Dedifferentiated amniotic fluid mesenchymal stem cell (primary cell): ENCODE data around the gene COL18A1.

Source experiments
- DNase-seq: peaks from one replicate; pipeline ENCODE4 v3.0.0-alpha.2; 2016; ENCODE audit errors: extremely low spot score

COL18A1 gene

DNA sequence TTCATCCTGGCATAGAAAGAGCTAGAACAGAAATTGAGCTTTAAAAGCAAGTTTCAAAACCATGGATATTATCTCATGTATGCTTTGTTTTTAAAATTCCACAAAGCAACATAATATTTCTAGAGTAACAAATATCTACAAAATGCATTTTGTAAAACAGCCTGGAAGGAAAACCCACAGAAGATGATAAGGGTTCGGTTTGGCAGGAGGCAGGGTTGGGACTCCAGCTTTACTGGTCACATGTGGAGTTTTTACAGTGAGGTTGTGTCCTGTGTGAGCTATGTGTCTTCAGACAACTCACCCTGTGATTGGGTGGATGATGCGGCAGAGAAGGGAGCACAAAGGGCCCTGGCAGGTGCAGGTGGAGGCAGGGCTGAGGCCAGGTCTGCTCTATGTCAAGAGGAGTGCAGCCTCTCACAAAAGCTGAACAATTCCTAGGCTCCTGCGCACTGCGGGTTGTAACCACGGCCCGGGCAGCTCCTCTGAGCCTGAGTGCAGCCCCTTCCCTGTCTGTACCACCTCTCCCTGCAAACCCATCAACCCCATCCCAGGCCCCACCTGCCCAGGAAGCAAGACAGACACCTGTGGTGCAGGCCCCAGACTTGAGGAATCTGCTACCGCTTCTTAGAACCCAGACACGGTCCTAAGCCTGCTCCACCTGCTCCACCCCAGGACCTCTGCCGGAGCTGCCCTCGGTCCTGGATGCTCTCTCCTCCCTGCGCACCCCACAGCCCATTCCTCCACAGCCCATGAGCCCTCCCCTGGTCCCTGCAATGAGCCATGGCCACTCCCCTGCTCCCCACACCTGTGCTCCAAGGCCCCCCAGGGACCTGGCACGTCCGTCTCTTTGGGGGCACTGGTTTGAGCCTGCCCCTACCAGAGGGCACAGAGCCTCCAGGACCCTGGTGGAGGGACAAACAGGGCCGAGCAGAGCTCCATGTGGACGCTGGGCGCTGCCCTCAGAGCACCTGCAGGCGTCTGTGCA, 2.8 kb upstream of the COL18A1 start:
- DNase-seq = no peak

DNA sequence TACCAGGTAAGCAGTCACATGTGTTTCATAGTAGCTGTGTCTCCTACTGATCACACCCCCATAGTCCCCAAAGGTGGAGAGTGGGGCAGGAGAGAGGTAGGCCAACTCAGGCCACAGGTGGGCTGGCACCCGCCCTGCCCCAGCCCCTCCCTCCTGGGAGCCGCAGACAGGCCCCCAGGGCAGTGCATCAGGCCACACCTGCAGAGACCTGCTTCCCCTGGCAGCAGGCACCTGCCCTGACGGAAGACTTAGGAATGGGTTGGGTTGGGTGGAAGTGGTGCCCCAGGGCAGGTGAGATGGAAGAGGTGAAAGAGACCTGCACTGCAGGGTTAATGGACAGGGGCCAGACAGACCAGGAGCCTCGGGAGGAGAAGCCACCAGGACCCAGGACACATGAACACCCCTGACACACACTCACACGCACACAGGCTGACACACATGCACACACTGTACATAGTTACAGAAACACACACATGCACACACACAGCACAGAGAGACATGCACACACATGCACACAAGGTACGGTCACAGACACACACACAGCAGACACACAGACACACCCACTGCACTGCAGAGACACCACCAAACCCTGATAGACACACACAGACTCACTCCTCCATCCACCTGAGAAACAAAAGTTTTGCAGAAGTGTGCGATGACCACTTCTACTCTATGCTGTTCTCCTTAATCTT, 1.7 kb upstream of the COL18A1 start:
- DNase-seq = no peak

DNA sequence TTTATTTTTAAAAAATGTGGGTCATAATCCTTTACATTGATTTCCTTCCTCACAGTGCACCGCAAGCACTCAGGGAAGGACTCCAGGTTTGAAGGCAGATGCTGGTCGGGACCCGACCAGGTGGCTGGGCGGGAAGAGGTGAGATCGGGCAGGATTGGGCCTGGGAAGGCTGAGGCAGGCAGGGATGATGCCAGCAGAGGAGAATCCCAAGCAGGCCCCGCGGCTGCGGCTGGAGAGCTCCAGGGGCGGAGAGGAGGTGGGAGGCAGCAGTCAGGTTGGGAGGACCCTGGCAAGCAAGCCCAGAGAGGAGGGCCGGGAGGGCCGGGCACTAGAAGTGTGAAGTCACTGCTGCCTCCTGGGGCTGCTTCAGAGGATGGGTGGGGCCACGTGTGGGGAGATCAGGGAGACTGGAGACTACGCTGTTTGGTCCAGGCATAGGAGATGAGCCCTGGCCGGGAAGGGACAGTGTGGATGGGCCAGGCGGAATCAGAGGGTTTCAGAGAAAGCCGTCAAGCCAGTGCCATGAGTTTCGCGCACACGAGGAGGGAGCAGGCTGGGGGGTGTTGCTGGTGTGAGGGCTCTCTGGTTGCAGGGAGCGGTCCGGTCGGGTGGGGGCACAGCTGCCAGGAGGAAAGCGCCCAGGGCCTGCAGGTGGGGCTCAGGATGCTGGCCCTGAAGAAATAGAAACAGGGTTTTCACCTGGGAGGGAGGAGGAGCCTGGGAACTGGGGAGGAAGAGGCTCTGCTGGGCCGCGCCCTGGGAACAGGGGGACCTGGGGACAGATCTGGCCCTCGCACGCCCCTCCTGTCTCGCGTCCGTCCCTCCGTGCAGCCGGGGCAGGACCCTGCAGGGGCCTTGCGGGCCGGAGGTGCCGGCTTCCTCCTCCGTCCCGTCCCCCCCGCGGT, 888 bp upstream of the COL18A1 start:
- no peak for DNase-seq

DNA sequence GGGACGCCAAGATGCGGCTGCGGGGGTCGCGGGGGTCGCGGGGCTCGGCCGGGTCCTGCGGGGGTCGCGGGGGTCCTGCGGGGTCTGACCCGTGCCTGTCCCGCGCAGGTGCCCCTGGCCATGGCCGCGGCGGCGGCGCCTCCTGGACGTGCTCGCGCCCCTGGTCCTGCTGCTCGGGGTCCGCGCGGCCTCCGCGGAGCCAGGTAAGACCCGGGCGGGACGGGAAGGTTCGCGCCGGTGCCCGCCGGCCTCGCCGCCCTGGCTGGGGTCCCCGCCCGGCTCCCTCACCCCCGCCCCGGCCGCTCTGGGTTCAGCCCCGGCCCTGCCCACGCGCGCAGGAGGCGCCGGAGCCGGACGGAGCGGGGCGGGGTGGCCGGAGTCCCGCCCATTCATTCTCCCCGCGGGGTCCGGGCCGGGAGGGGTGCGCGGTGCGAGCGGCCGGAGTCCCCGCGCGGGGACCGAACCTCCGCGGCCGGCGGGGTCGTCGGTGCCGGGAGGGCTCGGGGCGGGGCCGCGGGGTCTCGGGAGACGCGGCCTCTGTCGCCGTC, 380 bp downstream of the COL18A1 start:
- DNase-seq = no peak

DNA sequence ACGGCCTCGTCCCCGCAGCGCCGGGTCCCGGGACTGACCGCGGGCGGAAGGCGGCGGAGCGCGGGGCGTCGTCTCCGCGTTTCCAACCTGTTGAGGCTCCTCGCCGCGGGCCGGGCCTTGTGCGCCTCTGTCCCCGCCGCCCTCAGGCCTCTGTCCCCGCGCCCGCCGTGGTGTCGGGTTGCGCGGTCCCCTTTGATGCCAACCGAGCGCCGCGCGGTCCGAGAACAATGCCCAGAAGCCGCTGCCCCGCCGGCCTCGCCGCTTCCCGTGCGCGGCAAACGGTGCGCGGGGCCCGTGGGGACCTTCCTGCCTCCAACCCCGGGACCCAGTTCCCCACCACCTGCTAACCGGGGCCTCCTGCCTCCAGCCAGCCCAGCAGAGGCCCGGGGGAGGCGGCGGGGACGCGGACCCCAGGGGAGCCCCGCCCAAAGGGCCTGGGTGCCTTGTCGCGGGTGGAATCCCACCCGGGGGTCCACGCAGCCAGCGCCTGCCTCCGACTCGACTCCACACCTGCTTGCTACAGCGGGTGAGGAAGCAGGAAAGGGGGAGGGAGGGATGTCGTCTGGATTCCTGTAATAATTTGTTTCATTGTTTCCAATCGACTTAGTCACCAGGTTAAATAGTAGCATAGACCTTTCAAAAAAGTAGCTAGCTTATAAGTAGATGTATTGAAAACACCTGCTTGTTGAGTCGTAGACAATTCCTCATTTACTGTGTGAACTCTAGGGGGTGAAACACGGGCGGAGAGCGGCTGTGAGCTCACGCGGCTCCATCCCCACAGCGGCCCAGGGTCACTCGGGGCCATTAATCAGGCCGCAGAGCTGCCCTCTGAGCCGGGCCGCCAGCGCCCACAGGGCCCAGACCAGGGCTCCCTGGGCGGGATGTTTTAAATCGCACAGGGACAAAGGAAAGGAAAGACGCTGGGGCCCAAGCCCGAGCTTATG, 1.1 kb downstream of the COL18A1 start:
- DNase-seq = no peak

DNA sequence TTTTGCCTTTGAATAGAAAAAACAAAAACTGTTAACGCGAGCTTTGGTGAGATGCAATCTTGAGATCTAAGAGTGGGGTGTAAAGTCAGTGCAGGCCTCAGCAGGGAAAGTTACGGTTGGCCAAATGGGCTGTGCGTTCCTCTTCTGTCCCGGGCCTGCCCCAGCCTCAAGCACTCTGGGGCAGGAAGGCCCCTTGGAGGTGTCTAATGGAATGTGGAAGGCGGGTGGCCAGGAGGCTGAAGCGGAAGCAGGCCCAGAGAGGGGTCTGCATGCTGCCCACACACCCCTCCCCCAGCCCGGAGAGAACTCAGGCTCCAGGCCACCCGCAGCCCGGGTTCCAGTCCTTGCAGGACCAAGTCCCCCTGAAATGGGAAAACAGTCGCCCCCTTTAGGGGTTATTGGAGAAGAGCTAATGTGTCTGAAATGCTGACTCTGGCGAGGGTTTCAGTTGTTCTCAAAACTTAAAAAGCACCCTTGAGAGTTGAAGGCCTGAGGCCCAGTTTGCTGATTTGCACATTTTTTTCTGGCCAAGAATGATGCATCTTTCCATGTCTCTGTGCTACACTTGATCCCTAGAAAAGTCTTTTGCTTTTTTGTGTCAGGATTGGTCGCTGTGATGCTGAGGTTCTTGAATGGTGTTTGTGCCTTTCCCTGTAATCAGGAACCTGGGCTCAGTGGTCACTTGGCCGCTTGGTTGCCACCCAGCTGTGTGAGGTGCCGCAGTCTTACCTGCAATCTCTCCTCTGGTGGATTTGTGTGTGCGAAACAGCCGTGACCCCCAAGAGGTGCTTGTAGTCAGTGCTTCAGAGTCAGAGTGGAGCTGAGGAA, 2.0 kb downstream of the COL18A1 start:
- DNase-seq = no peak

DNA sequence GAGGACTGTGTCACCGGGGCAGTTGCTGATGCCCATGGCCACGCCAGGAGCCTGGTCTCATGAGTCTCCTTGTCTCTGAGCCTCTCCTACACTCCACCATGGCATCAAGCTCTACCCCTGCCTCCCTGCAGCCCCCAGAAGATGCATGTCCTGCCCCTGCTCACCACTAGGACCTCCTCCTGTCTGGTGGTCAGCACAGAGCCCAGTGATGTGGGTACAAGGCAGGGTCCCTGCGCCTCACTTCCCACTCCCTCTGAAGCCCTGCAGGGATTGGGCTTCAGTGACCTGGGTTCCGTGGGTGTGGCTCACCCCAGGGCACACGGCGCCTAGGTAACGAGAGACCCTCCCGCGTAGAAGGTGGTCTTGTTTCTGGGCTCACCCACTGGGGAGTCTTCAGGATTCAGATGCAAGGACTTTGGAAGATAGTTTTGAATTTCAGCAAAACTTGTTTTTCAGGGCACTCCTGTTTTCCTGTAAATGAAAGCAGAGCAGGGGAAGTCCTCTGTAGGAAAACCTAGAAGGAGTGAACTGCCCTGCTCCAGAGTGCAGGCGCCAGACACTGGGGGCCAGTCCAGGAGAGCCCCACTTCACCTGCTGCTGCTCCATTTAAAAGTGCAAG, 2.8 kb downstream of the COL18A1 start:
- no peak for DNase-seq

DNA sequence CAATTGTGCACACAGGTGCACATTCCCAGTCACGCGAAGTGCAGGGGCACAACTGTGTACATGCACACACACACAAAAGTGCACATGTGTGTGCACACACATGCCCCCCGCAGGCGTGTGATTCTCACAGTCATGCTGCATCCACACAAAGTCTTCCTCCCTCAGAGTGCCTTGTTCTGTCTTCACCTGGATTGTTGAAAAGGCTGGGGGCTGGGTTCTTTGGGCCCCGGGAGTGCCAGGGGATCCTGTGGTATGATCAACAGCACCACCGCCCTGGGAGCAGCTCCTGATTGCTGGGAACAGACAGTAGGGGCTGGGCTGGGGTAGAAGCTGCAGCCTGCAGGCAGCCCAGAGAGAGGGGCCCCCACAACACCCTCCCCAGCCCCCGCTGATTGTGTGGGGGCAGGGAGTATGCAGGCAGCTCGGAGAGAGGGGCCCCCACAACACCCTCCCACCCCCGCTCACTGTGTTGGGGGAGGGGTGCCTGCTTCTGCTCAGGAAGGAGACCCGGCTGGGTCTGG, 3.4 kb downstream of the COL18A1 start:
- no peak for DNase-seq

DNA sequence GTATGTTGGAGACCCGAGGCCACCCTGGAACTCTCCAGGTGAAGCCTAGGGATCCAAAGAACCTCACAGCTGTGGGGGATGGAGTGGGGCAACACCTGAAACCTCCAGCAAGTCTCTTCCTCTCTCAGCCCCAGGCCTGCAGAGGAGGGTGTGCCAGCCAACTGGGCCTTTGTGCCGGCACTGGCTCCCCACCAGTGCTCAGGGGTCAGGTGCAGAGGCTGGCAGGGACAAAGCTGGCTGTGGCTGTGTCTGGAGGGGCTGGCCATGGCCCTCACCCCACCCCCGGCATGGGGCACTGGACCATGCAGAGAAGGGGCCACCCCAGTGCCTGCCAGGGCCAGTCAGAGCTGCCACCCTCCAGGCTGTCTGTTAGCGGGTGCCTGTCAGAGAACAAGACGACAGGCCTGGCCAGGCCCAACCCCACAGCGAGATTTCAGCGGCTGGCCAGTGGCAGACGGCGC, 3.9 kb downstream of the COL18A1 start:
- DNase-seq = no peak

DNA sequence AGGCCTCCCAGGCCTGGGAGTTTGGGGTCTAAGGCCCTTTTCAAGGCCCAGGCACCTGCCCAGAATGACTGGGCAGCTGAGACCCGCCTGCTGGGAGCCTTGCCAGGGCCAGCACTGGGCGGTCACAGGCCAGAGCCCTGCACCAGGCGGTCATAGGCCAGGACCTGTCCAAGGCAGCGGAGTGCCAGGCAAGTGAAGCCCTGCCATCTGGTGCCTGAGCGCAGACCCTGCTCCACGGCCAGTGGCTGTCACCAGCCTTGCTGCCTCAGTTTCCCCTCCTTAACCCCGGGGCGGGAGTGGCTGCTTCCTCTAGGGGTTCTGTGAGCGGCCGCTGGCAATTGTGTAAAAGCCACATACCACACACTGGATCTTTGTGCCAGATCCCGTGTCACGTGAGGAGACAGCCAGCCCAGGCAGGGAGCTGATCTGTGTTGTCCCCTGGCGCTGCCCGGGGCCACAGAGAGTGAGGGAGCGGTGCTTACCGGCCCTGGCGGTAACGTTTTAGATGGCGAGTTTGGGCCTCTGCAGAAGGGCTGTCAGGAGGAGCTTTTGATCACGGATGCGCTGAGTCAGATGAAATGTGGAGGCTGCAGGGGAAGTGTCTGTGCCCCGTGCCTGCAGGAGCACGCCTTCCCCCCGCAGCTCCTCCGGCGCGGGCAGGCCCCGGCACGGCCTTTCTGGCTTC, 4.6 kb downstream of the COL18A1 start:
- no peak for DNase-seq

DNA sequence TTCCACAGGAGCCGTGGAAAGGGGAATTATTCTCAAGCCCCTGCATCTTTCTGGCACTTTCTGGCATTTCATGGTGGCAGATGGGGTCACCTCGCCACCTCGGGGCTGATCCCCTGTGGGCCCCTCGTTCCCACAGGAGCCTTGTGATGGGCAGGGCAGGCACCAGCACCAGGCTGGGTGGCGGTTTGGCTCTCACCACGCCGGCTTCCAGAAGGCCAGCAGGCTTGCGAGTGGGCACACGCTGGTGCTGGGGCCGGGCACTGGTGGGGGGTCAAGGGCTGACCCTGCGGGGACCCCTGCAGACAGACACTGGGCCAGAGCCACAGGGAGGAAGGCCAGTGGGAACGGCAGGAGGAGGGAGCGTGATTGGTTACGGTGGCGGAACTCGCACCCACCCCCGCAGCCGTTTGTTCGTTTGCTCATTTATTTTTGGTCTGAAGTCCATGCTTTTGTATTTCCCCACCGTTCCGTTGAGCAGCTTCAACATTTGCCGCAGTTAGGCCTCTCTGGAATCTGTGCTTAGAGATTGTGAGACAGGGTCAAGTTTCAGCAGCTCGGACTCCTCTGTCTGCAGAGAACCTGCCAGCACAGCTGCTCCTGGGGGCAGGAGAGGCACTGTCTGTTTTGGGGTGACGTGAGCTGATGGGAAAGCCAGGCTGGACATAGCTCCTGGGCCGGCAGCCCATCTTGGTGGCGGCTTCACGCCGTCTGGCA, 5.3 kb downstream of the COL18A1 start:
- no peak for DNase-seq

DNA sequence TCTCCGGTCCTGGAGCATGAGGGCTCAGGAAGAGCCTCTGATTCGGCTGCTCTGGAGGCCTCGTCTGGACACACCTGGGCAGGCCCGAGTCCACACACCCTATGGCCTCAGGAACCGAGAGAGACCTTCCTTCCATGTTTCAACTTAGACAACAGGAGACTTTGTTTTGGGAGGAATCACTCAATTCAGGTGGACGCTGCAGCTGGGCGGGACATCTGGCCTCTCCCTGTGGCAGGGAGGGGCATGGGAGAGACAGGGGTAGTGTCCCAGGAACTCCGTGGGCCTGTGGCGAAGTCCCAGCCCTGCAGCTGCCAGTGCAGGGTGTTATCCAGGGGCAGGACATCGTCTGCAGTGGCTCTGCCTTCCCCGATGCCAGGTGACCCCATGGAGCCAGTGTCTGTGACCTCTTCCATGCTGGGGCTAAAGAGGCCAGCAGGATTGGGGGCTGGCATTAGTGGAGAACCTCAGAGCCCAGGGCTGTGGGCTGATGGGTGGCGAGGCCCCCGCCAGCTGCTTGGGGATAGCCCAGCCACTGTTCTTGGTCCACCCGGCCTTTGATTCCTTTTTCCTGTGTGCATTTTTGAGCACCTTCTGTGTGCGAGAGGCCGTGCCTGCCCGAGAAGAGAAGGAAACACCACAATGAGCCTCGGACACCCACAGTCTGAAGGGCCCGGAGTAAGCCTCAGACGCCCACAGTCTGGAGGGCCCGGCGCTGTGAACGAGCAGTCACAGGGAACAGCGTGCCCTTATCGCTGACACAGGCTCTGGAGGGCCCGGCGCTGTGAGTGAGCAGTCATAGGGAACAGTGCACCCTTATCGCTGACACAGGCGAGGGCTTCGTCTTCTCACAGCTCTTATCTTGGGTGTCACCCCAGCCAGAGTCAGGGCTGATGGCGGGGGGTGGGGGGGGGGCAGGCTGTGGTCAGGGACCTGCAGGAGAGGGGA, 6.2 kb downstream of the COL18A1 start:
- no peak for DNase-seq

DNA sequence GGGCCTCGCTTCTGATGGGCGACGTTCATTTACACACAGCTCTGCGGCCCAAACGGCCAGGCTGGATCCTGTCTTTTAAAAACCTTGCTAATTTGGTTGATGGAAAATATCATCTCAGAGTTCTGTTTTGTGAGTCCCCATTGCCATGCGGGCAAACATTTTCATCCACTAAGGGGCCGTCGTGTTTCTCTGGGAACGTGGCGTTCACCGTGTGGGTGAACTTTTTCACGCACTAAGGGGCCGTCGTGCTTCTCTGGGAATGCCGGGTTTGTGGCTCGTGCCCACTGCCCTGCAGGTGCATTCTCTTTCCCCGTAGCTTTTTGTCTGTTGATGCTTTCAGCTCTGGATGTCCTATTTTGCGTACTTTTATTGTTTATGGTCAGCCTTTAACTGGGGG, 6.8 kb downstream of the COL18A1 start:
- DNase-seq = no peak

DNA sequence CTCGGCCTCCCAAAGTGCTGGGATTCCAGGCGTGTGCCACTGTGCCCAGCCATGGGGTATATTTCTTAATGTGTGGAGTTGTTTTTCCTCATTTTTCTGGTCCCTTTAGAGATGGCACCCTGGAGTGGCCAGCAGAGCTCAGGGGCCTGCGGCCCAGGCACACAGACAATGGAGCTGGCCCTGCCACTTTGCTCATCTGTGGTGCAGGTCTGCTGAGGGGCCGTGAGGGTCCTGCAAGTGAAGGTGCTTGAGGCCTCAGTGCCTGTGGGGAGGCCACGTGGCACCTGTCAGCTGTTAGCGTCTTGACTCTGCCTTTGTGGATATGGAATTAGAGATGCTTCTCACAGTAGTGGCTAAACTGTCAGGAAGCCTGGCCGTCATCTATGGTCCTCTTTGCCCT, 7.5 kb downstream of the COL18A1 start:
- DNase-seq = no peak

DNA sequence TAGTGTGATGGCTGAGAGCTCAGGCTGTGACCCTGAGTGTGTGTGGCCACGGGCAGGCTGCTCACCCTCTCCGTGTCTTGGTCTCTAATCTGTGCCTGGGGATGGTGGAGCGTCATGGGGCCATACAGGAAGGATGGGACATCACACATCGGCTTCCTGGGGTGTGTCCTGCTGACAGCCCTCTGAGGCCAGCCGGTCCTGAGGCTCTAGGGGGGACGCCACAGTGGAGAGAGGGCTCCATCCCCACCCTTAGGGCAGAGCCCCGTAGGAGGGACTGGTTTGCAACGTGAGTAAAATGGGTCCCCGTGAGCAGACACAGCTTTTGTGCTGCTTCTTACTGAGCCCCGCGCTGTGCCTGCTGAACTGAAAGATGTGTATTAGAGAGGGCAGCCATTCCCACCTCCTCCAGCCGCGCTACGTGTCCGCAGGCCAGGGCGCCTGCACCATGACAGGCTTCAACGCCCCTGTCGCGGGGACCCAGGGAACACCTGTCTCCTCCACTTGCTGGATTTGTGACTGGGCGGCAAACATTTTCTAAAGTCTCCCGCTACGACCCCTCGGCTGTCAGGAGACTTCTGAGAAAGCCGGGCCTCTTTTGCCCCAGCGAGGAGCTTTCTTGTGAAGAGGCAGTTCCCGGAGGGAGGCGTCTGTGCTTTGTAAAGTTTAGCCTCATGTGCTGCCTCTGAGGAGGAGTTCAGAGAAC, 8.1 kb downstream of the COL18A1 start:
- DNase-seq = no peak

DNA sequence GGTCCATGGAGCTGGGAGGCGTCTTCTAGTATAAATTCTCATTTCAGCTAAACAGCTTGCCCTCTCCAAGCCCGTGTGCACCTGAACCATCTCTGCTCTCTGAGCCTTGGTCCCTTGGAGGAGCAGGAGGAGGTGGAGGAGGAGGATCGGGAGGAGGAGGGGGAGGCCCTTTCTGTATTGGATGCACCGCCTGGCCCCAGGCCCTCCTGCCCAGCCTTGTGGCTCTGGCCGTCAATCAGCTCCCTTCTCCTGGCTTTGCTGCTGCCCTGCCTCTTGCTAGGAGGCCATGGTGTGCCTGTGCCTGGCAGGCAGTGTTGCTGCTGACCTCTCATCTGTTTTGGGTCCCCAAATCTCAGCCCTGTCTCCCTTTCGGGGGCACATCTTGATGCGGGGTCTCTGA, 9.0 kb downstream of the COL18A1 start:
- DNase-seq = no peak
